Cortex of kidney (tissue), 1 donor: ENCODE results near the gene BSPH1.
"Not testable (repeated sequence)": the region's sequence is repeated elsewhere in the genome, so short reads cannot be mapped to it uniquely, and the experiment has no call there.

Experiments used
- DNase-seq: peaks from one replicate; lab custom pipeline; 2025; lab: John Stamatoyannopoulos, UW

Gene BSPH1

GRCh38 chr19:47992070-47992469 is at the start of gene BSPH1:
Gene BSPH1, minus strand, starts transcription at chr19:47992170. Its CDS starts 89 bp downstream, at chr19:47992081.
- DNase-seq = no peak

GRCh38 chr19:48036765-48037164 is 44.8 kb upstream of the BSPH1 start:
- DNase-seq = no peak

- no peak for DNase-seq
These were observed 41.6 kb upstream of the BSPH1 start for GRCh38 chr19:48033604-48034003.

GRCh38 chr19:48030073-48030472 is 38.1 kb upstream of the BSPH1 start:
- no peak for DNase-seq

GRCh38 chr19:48029431-48029830 is 37.5 kb upstream of the BSPH1 start:
- DNase-seq = no peak

GRCh38 chr19:48025480-48025879 is 33.5 kb upstream of the BSPH1 start:
- no peak for DNase-seq

- DNase-seq = no peak
These were observed 31.5 kb upstream of the BSPH1 start for GRCh38 chr19:48023518-48023917.

GRCh38 chr19:48023011-48023410 is 31.0 kb upstream of the BSPH1 start:
- DNase-seq = no peak

GRCh38 chr19:48020686-48021085 is 28.7 kb upstream of the BSPH1 start:
- DNase-seq = no peak

- no peak for DNase-seq
These were observed 19.2 kb upstream of the BSPH1 start for GRCh38 chr19:48010932-48011758.

- DNase-seq = no peak
These were observed 14.8 kb upstream of the BSPH1 start for GRCh38 chr19:48006762-48007161.

GRCh38 chr19:48004236-48004635 is 12.3 kb upstream of the BSPH1 start:
- no peak for DNase-seq

GRCh38 chr19:48000846-48001245 is 8.9 kb upstream of the BSPH1 start:
- DNase-seq = no peak

GRCh38 chr19:47998800-47999199 is 6.8 kb upstream of the BSPH1 start:
- no peak for DNase-seq

- no peak for DNase-seq
These were observed 4.3 kb upstream of the BSPH1 start for GRCh38 chr19:47996230-47996727.

- no peak for DNase-seq
These were observed 2.3 kb upstream of the BSPH1 start, which contains the start of gene ELSPBP1 for GRCh38 chr19:47994209-47994802. Gene ELSPBP1, plus strand, starts transcription at chr19:47994632. Its CDS starts 14,036 bp downstream, at chr19:48008668.

- DNase-seq = no peak
These were observed 670 bp downstream of the BSPH1 start for GRCh38 chr19:47991191-47991808.

GRCh38 chr19:47973529-47973928 is 18.4 kb downstream of the BSPH1 start:
- DNase-seq = no peak

GRCh38 chr19:47955936-47956335 is 36.0 kb downstream of the BSPH1 start:
- not testable (repeated sequence) for DNase-seq

GRCh38 chr19:47952132-47952531 is 39.8 kb downstream of the BSPH1 start:
- DNase-seq = not testable (repeated sequence)

GRCh38 chr19:47949852-47950521 is 42.0 kb downstream of the BSPH1 start:
- not testable (repeated sequence) for DNase-seq

- not testable (repeated sequence) for DNase-seq
These were observed 63.4 kb downstream of the BSPH1 start for GRCh38 chr19:47928581-47928980.
